Transverse colon (tissue), 4 donors: Measurements from ENCODE around the gene ZNF429.

ENCODE experiments used
- EP300 ChIP-seq: sonication (generic); formaldehyde crosslinking; IDR thresholded peaks from one replicate; pipeline ENCODE4 v1.6.1; 2017; ENCODE audit warnings: antibody characterized with exemption, low read depth
- POLR2A ChIP-seq: fragments of 450-650 bp; IDR thresholded peaks from one replicate; pipeline ENCODE4 v1.6.1; 2016; ENCODE audit warnings: antibody characterized with exemption, mild to moderate bottlenecking, moderate library complexity
- POLR2AphosphoS5 ChIP-seq, 3 donors: sonication (generic); formaldehyde crosslinking; IDR thresholded peaks; one replicate each; pipeline ENCODE4 v1.6.1; 2016; ENCODE audit warnings: antibody characterized with exemption in 3 of 3
- TF ChIP-seq, protein P1 (sequence below), 5 experiments: fragments of 200-600 bp in 3 of 5; fragments of 450-650 bp in 2 of 5; sonication (generic) in 3 of 5; IDR thresholded peaks; 1 replicate in 2 of 5; 2 replicates in 3 of 5; pipeline ENCODE4 v1.5.1; 2016 to 2017; ENCODE audit warnings: antibody characterized with exemption in 5 of 5, inconsistent platforms in 3 of 5, mild to moderate bottlenecking in 2 of 5, moderate library complexity in 1 of 5

DNA sequence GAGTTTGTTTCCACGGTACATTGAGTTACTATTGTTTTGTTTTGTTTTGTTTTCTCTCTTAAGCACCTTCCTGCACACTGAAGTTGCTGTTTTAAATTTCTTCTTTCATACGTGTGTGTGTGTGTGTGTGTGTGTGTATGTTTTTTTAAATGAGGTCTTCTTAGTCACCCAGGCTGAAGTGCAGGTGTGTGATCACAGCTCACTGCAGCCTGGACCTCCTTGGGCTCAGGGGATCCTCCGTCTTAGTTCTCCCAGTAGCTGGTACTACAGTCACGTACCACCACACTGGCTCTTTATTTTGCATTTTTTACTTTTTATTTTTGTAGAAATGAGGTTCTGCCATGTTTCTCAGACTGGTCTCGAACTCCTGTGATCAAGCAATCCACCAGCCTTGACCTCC, 20.8 kb upstream of the ZNF429 start:
- TF ChIP-seq, protein P1, sequence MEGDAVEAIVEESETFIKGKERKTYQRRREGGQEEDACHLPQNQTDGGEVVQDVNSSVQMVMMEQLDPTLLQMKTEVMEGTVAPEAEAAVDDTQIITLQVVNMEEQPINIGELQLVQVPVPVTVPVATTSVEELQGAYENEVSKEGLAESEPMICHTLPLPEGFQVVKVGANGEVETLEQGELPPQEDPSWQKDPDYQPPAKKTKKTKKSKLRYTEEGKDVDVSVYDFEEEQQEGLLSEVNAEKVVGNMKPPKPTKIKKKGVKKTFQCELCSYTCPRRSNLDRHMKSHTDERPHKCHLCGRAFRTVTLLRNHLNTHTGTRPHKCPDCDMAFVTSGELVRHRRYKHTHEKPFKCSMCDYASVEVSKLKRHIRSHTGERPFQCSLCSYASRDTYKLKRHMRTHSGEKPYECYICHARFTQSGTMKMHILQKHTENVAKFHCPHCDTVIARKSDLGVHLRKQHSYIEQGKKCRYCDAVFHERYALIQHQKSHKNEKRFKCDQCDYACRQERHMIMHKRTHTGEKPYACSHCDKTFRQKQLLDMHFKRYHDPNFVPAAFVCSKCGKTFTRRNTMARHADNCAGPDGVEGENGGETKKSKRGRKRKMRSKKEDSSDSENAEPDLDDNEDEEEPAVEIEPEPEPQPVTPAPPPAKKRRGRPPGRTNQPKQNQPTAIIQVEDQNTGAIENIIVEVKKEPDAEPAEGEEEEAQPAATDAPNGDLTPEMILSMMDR (IDR thresholded peaks at IDR 0.05) = no peak
- TF ChIP-seq EP300 (no peak), POLR2A (no peak), POLR2AphosphoS5 (IDR thresholded peaks at IDR 0.05) (no peak)
